SK-N-SH treated with all-trans-retinoic acid at 6 μM for 48 hours (cell line): Measurements from ENCODE around the gene HHIPL1.

ENCODE experiments used
- ATAC-seq: fragments of 200-7000 bp; cut with Tn5 transposase; 3 replicates; pipeline ENCODE4 v1.9.1; 2020; ENCODE audit warnings: mild to moderate bottlenecking, moderate library complexity
- BACH2 ChIP-seq: fragments of 250-450 bp; sonication (Bioruptor Pico); IDR thresholded peaks from 2 replicates; pipeline ENCODE4 v1.9.0; 2021; ENCODE audit warnings: mild to moderate bottlenecking, borderline replicate concordance
- CREB5 ChIP-seq: fragments of 250-450 bp; sonication (Bioruptor Pico); IDR thresholded peaks from 2 replicates; pipeline ENCODE4 v1.5.1; 2020; ENCODE audit warnings: low read depth, mild to moderate bottlenecking, moderate library complexity
- CSDC2 ChIP-seq: fragments of 250-450 bp; sonication (Bioruptor Pico); IDR thresholded peaks from 2 replicates; pipeline ENCODE4 v1.5.0; 2020; ENCODE audit warnings: mild to moderate bottlenecking, moderate library complexity
- ESRRG ChIP-seq: fragments of 250-450 bp; sonication (Bioruptor Pico); IDR thresholded peaks from 2 replicates; pipeline ENCODE4 v1.6.1; 2021; ENCODE audit warnings: mild to moderate bottlenecking
- GLIS3 ChIP-seq: fragments of 250-450 bp; sonication (Bioruptor Pico); IDR thresholded peaks from 2 replicates; pipeline ENCODE4 v1.5.0; 2020; ENCODE audit warnings: mild to moderate bottlenecking, moderate library complexity
- ISL1 ChIP-seq: fragments of 250-450 bp; sonication (Bioruptor Pico); IDR thresholded peaks from 2 replicates; pipeline ENCODE4 v2.1.2; 2022; ENCODE audit warnings: mild to moderate bottlenecking, moderate library complexity
- OSR1 ChIP-seq: fragments of 250-450 bp; sonication (Bioruptor Pico); IDR thresholded peaks from 2 replicates; pipeline ENCODE4 v1.8.0; 2022; ENCODE audit warnings: moderate library complexity, mild to moderate bottlenecking, inconsistent platforms
- PATZ1 ChIP-seq: fragments of 250-450 bp; sonication (Bioruptor Pico); IDR thresholded peaks from 2 replicates; pipeline ENCODE4 v1.8.0; 2020; ENCODE audit warnings: mild to moderate bottlenecking, moderate library complexity, borderline replicate concordance
- PPARA ChIP-seq: fragments of 250-450 bp; sonication (Bioruptor Pico); IDR thresholded peaks from 2 replicates; pipeline ENCODE4 v1.5.0; 2020; ENCODE audit warnings: mild to moderate bottlenecking, borderline replicate concordance
- RARB ChIP-seq: fragments of 250-450 bp; sonication (Bioruptor Pico); IDR thresholded peaks from 2 replicates; pipeline ENCODE4 v1.8.0; 2021; ENCODE audit warnings: mild to moderate bottlenecking, moderate library complexity
- SNAI2 ChIP-seq: fragments of 250-450 bp; sonication (Bioruptor Pico); IDR thresholded peaks from 2 replicates; pipeline ENCODE4 v1.5.0; 2020; ENCODE audit warnings: mild to moderate bottlenecking, moderate library complexity
- TCF4 ChIP-seq: fragments of 250-450 bp; sonication (Bioruptor Pico); IDR thresholded peaks from 2 replicates; pipeline ENCODE4 v1.8.0; 2021; ENCODE audit warnings: mild to moderate bottlenecking, moderate library complexity, borderline replicate concordance
- TOX ChIP-seq: fragments of 250-450 bp; sonication (Bioruptor Pico); IDR thresholded peaks from 2 replicates; pipeline ENCODE4 v1.8.0; 2021; ENCODE audit warnings: mild to moderate bottlenecking, moderate library complexity, borderline replicate concordance
- TSHZ2 ChIP-seq: fragments of 250-450 bp; sonication (Bioruptor Pico); IDR thresholded peaks from 2 replicates; pipeline ENCODE4 v1.5.0; 2020; ENCODE audit warnings: mild to moderate bottlenecking, moderate library complexity
- ZC3H10 ChIP-seq: fragments of 250-450 bp; sonication (Bioruptor Pico); IDR thresholded peaks from 2 replicates; pipeline ENCODE4 v1.5.1; 2021; ENCODE audit warnings: mild to moderate bottlenecking, moderate library complexity
- ZFP3 ChIP-seq: fragments of 250-450 bp; sonication (Bioruptor Pico); IDR thresholded peaks from 2 replicates; pipeline ENCODE4 v1.5.0; 2020; ENCODE audit warnings: mild to moderate bottlenecking, moderate library complexity
- ZFP30 ChIP-seq: fragments of 450-650 bp; formaldehyde crosslinking; IDR thresholded peaks from 2 replicates; pipeline ENCODE4 v1.5.0; 2022; ENCODE audit warnings: mild to moderate bottlenecking, moderate library complexity
- ZNF565 ChIP-seq: fragments of 450-650 bp; formaldehyde crosslinking; conservative IDR thresholded peaks from 2 replicates; pipeline ENCODE4 v1.5.0; 2020; ENCODE audit warnings: low read depth, mild to moderate bottlenecking, moderate library complexity
- ZNF70 ChIP-seq: fragments of 450-650 bp; formaldehyde crosslinking; IDR thresholded peaks from 2 replicates; pipeline ENCODE4 v1.5.0; 2020; ENCODE audit warnings: mild to moderate bottlenecking, moderate library complexity
- ZNF8 ChIP-seq: fragments of 450-650 bp; formaldehyde crosslinking; IDR thresholded peaks from 2 replicates; pipeline ENCODE4 v1.5.0; 2020; ENCODE audit warnings: mild to moderate bottlenecking, moderate library complexity
- TF ChIP-seq, protein P1 (sequence below): fragments of 250-450 bp; sonication (Bioruptor Pico); IDR thresholded peaks from 2 replicates; pipeline ENCODE4 v1.5.1; 2021; ENCODE audit warnings: mild to moderate bottlenecking, moderate library complexity

The HHIPL1 gene

DNA sequence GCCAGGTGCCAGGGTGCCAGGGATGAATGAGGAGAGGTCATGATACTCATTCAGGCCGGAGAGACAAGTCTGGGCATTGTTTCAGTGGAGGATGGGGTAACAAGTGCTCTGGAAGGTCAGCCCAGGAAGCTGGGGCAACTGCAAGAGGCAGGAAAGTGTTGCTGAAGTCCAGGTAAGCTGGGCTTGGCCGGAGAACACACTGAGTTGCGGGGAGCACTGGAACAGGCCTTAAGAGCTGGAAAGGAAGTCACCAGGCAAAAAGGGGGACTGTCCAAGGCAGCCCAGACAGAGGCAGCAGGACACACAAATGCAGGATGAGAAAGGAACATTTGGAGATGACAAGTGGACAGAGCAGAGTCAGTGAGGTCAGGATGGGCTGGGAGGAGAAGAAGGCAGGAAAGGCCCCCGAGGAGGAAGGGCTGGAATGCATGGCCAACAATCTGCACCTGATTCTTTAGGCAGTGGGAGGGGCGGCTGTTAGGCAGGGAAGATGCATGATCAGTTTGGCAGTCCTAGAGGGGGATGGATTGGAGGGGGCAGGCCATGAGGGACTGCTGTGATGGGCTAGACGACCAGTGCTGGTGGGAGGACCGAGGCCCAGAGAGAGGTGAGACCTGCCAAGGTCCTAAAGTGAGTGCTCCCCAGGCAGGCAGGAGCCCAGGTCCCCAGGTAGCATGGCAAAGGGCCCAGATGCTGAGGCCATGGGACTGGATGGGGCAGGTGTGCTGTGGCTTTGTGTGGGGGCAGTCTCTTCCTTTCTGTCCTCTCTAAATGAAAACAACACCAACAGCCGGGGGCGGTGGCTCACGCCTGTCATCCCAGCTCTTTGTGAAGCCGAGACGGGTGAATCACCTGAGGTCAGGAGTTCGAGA lies 17.2 kb upstream of the HHIPL1 start:
- TF ChIP-seq ZNF8 (CRISPR knock-in tag) = no peak
- no peak for TF ChIP-seq TOX (CRISPR knock-in tag)
- TF ChIP-seq CSDC2 (CRISPR knock-in tag) = no peak
- no peak for TF ChIP-seq ZFP3 (CRISPR knock-in tag)
- TF ChIP-seq RARB (CRISPR knock-in tag) = no peak
- TF ChIP-seq ZNF565 (CRISPR knock-in tag) = no peak
- TF ChIP-seq ZFP30 = no peak
- TF ChIP-seq OSR1 = no peak
- TF ChIP-seq TCF4 = no peak
- TF ChIP-seq ZNF70 (CRISPR knock-in tag) = no peak
- TF ChIP-seq PPARA (CRISPR knock-in tag) = no peak
- no peak for TF ChIP-seq SNAI2 (CRISPR knock-in tag)
- no peak for ATAC-seq

DNA sequence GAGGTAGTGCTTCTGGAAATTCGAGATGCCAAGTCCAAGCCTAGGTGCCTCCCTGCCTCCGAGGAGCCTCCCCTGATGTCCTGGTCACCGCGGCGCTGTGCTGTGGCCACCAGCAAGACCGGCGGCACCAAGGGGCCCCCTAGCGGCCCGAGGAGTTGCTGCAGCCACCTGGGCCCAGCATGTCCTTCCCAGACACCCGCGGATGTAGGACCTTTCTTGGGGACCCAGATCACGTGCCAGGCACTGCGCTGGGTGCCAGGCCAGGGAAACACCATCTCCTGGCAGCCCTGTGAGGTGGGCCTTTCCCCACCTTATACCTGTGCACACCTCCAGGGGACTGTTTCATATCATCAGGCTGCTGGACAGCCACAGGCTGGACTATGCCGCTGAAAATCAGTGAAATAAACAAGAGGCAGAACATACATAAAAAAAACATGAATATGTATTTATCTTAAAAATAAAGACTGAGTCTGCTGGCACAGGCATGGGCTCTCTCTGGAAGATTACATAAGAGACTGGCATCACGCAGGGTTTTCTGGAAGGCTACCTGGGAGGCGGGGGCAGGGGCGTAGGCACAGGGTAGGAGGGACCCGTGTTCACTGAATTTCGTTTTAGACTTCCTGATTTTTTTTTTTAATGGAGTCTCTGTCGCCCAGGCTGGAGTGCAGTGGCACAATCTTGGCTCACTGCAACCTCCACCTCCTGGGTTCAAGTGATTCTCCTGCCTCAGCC lies 15.9 kb upstream of the HHIPL1 start:
- ATAC-seq = peak; percentile 98
- TF ChIP-seq TCF4 (0 out of 2 replicates have a peak, but pooled peaks have one; percentile 32), PATZ1 (CRISPR knock-in tag) (no peak)

GRCh38 chr14:99630202-99630601 lies 14.7 kb upstream of the HHIPL1 start:
- no peak for ATAC-seq
- TF ChIP-seq ZNF70 (CRISPR knock-in tag) = no peak
- TF ChIP-seq TOX (CRISPR knock-in tag) = no peak
- TF ChIP-seq TCF4 = no peak
- no peak for TF ChIP-seq RARB (CRISPR knock-in tag)
- TF ChIP-seq SNAI2 (CRISPR knock-in tag) = no peak
- no peak for TF ChIP-seq ZNF565 (CRISPR knock-in tag)
- TF ChIP-seq ZC3H10 = no peak
- TF ChIP-seq CREB5 = no peak
- TF ChIP-seq ISL1 (CRISPR knock-in tag) = no peak
- no peak for TF ChIP-seq GLIS3 (CRISPR knock-in tag)
- TF ChIP-seq OSR1 = no peak
- TF ChIP-seq TSHZ2 (CRISPR knock-in tag) = no peak
- TF ChIP-seq CSDC2 (CRISPR knock-in tag) = no peak
- TF ChIP-seq, protein P1, sequence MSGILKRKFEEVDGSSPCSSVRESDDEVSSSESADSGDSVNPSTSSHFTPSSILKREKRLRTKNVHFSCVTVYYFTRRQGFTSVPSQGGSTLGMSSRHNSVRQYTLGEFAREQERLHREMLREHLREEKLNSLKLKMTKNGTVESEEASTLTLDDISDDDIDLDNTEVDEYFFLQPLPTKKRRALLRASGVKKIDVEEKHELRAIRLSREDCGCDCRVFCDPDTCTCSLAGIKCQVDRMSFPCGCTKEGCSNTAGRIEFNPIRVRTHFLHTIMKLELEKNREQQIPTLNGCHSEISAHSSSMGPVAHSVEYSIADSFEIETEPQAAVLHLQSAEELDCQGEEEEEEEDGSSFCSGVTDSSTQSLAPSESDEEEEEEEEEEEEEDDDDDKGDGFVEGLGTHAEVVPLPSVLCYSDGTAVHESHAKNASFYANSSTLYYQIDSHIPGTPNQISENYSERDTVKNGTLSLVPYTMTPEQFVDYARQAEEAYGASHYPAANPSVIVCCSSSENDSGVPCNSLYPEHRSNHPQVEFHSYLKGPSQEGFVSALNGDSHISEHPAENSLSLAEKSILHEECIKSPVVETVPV (CRISPR knock-in tag) = no peak
- no peak for TF ChIP-seq PATZ1 (CRISPR knock-in tag)
- no peak for TF ChIP-seq ESRRG (CRISPR knock-in tag)
- TF ChIP-seq BACH2 = no peak
- TF ChIP-seq ZFP30 = no peak
- TF ChIP-seq ZFP3 (CRISPR knock-in tag) = no peak
